ENCODE data around the gene C1GALT1C1L.

DNA sequence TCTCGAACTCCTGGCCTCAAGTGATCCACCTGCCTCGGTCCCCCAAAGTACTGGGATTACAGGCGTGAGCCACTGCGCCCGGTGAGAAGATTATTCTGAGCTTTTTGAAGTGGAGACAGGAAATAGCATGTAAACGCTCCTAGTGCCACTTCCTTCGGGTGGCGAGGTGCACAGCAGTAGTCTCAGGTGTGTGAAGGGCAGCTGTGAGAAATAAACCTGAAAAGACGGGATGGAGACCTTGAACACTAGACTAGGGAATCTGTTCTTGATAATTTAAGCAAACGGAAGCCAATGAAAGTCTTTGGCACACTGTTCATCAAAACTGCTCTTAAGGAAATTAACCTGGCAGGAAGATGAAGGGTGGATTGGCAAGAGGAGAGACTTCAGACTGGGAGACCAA is 39.6 kb downstream of the C1GALT1C1L start:
- TF ChIP-seq CTCF (IDR thresholded peaks at IDR 0.05), result no peak
- no peak for TF ChIP-seq POLR2A (IDR thresholded peaks at IDR 0.05)
